Upper lobe of left lung (tissue), 6 donors: ENCODE measurements around the gene AFF3. TPM values are rescaled to one million over a fixed set of nuclear protein-coding genes. Genes with fewer than 3 reads are reported as not detected.

ENCODE experiments used
- ATAC-seq, 2 donors: fragments of 200-7000 bp; cut with Tn5 transposase; one replicate each; pipeline ENCODE4 v1.9.1; 2022; ENCODE audit warnings: mild to moderate bottlenecking in 2 of 2, moderate library complexity in 2 of 2; ENCODE audit not compliant: low FRiP score in 2 of 2
- DNase-seq, 2 donors: peaks; one replicate each; pipeline ENCODE4 v3.0.0-alpha.2; 2019 to 2020
- H3K27ac ChIP-seq, 4 donors: fragments of 200-600 bp; sonication (generic); one replicate each; pipeline ENCODE4 v1.5.1; 2016 to 2019
- H3K27me3 ChIP-seq, 4 donors: fragments of 200-600 bp; sonication (generic); one replicate each; pipeline ENCODE4 v1.5.1; 2017 to 2019
- H3K36me3 ChIP-seq, 4 donors: fragments of 200-600 bp; sonication (generic); one replicate each; pipeline ENCODE4 v1.5.1; 2016 to 2019
- H3K4me1 ChIP-seq, 4 donors: fragments of 200-600 bp; sonication (generic); one replicate each; pipeline ENCODE4 v1.5.1; 2018 to 2019
- H3K4me3 ChIP-seq, 4 donors: fragments of 200-600 bp; sonication (generic); one replicate each; pipeline ENCODE4 v1.5.1; 2017 to 2019; ENCODE audit warnings: mild to moderate bottlenecking in 2 of 4, moderate library complexity in 1 of 4
- H3K9me3 ChIP-seq, 4 donors: fragments of 200-600 bp; sonication (generic); one replicate each; pipeline ENCODE4 v1.5.1; 2018 to 2019
- CTCF ChIP-seq, 6 experiments: fragments of 450-650 bp in 4 of 6; fragments of 200-600 bp in 2 of 6; sonication (generic) in 2 of 6; IDR thresholded peaks; one replicate each; pipeline ENCODE4 v1.5.1; 2016 to 2019; ENCODE audit warnings: antibody characterized with exemption in 6 of 6
- EP300 ChIP-seq, 4 donors: sonication (generic); formaldehyde crosslinking; IDR thresholded peaks; one replicate each; pipeline ENCODE4 v1.5.1; 2017; ENCODE audit warnings: antibody characterized with exemption in 4 of 4, control low read depth in 2 of 4
- POLR2A ChIP-seq, 4 donors: fragments of 450-650 bp; IDR thresholded peaks; one replicate each; pipeline ENCODE4 v1.5.1; 2016 to 2017; ENCODE audit warnings: antibody characterized with exemption in 4 of 4, mild to moderate bottlenecking in 2 of 4
- POLR2AphosphoS5 ChIP-seq, 2 donors: sonication (generic); formaldehyde crosslinking; IDR thresholded peaks; one replicate each; pipeline ENCODE4 v1.5.1; 2017; ENCODE audit warnings: antibody characterized with exemption in 2 of 2
- WGBS, 2 donors: methylation state at CpG; one replicate each; pipeline ENCODE4 v1.1.5; 2017 to 2018; 5-methylcytosine and 5-hydroxymethylcytosine counted together
- total RNA-seq, 6 donors: library from RNA; depleted of rRNA in 4 of 6; stranded (reverse); fragments of >200 nt in 4 of 6; gene quantifications; one replicate each; pipeline versions ENCODE4 v1.1.0 to v1.2.1, GENCODE V29; 2016 to 2021
- donor health status: DM: no; HTN: no; CAD: no; lungs with moderate emphysema.
- donor health status: DM: no; HTN: yes; CAD: no; lungs with severe emphysema.

Gene AFF3
- total RNA-seq, 6 donors from 2014 or later: 21.0 to 195 (median 47.9) TPM

- H3K9me3 ChIP-seq: no peaks in the 10 kb centered on the region
- H3K27ac ChIP-seq: no peak overlapping the region
- TF ChIP-seq CTCF (IDR thresholded peaks at IDR 0.05) (no peak), POLR2AphosphoS5 (IDR thresholded peaks at IDR 0.05) (no peak), EP300 (IDR thresholded peaks at IDR 0.05) (no peak), POLR2A (IDR thresholded peaks at IDR 0.05) (no peak)
- H3K36me3 ChIP-seq: no peaks in the 10 kb centered on the region
- no peak for ATAC-seq
- WGBS, 2 donors: 90 to 96% methylated on average over 4 of the region's 4 CpGs
- no peaks in the 10 kb centered on the region for H3K27me3 ChIP-seq
- no peak for DNase-seq
- peaks cover 0 to 3% (median under 1%) of the 10 kb centered on the region in 4 donors for H3K4me1 ChIP-seq
- H3K4me3 ChIP-seq: no peak overlapping the region
These were observed 500.4 kb downstream of the AFF3 start for GRCh38 chr2:99641999-99642398.

- 88 to 90% methylated on average over 5 of the region's 5 CpGs for WGBS, 2 donors
- no peaks in the 10 kb centered on the region for H3K36me3 ChIP-seq
- no peak overlapping the region for H3K27ac ChIP-seq
- ATAC-seq: peak in 1 of 2 donors; percentile 16
- TF ChIP-seq CTCF (IDR thresholded peaks at IDR 0.05) (no peak), EP300 (IDR thresholded peaks at IDR 0.05) (no peak), POLR2A (IDR thresholded peaks at IDR 0.05) (no peak), POLR2AphosphoS5 (IDR thresholded peaks at IDR 0.05) (no peak)
- peaks cover 3 to 11% (median 6%) of the 10 kb centered on the region in 4 donors for H3K4me1 ChIP-seq
- DNase-seq: peak in 1 of 2 donors; percentile 8
- no peaks in the 10 kb centered on the region for H3K9me3 ChIP-seq
- H3K4me3 ChIP-seq: no peak overlapping the region
- no peaks in the 10 kb centered on the region for H3K27me3 ChIP-seq
These were observed 501.7 kb downstream of the AFF3 start for GRCh38 chr2:99640635-99641151.

GRCh38 chr2:99638791-99639190, 503.6 kb downstream of the AFF3 start:
- no peak overlapping the region for H3K27ac ChIP-seq
- no peak overlapping the region for H3K4me3 ChIP-seq
- DNase-seq (no peak), ATAC-seq (no peak)
- H3K4me1 ChIP-seq: peaks cover 3 to 11% (median 6%) of the 10 kb centered on the region in 4 donors
- TF ChIP-seq POLR2AphosphoS5 (IDR thresholded peaks at IDR 0.05) (no peak), EP300 (IDR thresholded peaks at IDR 0.05) (no peak), POLR2A (IDR thresholded peaks at IDR 0.05) (no peak), CTCF (IDR thresholded peaks at IDR 0.05) (no peak)
- no peaks in the 10 kb centered on the region for H3K27me3 ChIP-seq
- no peaks in the 10 kb centered on the region for H3K36me3 ChIP-seq
- WGBS, 2 donors: 62 to 76% methylated on average over 4 of the region's 4 CpGs
- no peaks in the 10 kb centered on the region for H3K9me3 ChIP-seq

GRCh38 chr2:99637159-99637697, 505.2 kb downstream of the AFF3 start:
- peak in 1 of 2 donors; percentile 36 for DNase-seq
- peaks cover 3 to 11% (median 6%) of the 10 kb centered on the region in 4 donors for H3K4me1 ChIP-seq
- H3K36me3 ChIP-seq: no peaks in the 10 kb centered on the region
- no peak overlapping the region for H3K4me3 ChIP-seq
- no peaks in the 10 kb centered on the region for H3K27me3 ChIP-seq
- H3K27ac ChIP-seq: peak overlapping the region in 1 of 4 donors; percentile 11
- H3K9me3 ChIP-seq: no peaks in the 10 kb centered on the region
- ATAC-seq: no peak
- TF ChIP-seq POLR2AphosphoS5 (IDR thresholded peaks at IDR 0.05) (no peak), EP300 (IDR thresholded peaks at IDR 0.05) (no peak), POLR2A (IDR thresholded peaks at IDR 0.05) (no peak), CTCF (IDR thresholded peaks at IDR 0.05) (no peak)
- WGBS, 2 donors: 76 to 78% methylated on average over 7 of the region's 7 CpGs
